ENCODE measurements around the gene TANC1. TPM values are rescaled to one million over a fixed set of nuclear protein-coding genes. Genes with fewer than 3 reads are reported as not detected.
A peak's percentile ranks its signal among the peaks of the same experiment; 100 is the strongest.

TANC1 gene
- total RNA-seq, 2 donors from 2014 or later, result 51.8 to 58.9 TPM

DNA sequence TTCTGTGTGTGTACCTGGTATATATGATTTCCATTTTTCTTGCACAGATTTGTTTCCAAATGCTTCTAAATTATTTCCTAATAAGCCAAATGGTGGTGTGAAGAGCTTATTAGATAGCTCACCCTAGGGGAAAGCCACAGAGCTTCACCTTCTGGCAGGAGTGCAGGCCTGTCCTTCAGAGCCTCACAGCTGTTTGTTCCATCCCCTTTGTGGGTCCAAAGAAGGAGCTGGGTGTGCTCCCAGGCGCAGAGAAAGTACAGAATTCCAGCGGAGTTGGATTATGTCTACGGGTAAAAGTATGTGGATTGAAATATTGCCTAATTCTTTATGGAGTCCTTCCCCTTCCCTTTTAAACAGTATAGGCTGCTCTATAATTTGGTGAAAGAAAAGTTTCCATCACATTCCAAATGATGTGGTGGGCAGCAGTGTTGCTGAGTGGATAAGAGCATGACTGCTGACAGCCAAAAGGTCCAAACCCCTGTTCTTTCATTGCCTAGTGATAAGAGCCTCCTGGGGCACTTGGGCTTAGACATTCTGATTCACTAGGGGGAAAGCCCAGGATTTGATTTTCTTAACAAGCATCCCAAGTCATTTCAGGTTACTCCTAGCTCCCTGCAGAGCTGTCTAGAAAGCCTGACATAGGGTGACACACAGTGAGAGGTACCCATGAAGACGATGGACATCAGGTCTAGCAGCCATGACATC, 231.5 kb downstream of the TANC1 start:
- TF ChIP-seq, protein P1, sequence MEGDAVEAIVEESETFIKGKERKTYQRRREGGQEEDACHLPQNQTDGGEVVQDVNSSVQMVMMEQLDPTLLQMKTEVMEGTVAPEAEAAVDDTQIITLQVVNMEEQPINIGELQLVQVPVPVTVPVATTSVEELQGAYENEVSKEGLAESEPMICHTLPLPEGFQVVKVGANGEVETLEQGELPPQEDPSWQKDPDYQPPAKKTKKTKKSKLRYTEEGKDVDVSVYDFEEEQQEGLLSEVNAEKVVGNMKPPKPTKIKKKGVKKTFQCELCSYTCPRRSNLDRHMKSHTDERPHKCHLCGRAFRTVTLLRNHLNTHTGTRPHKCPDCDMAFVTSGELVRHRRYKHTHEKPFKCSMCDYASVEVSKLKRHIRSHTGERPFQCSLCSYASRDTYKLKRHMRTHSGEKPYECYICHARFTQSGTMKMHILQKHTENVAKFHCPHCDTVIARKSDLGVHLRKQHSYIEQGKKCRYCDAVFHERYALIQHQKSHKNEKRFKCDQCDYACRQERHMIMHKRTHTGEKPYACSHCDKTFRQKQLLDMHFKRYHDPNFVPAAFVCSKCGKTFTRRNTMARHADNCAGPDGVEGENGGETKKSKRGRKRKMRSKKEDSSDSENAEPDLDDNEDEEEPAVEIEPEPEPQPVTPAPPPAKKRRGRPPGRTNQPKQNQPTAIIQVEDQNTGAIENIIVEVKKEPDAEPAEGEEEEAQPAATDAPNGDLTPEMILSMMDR (IDR thresholded peaks at IDR 0.05), result peak in 1 of 2 donors; percentile 14
- H3K27ac ChIP-seq, result peak overlapping the region; percentile 52 to 73
- peaks cover 36% of the 10 kb centered on the region for H3K36me3 ChIP-seq
- H3K9me3 ChIP-seq, result no peaks in the 10 kb centered on the region
- no peaks in the 10 kb centered on the region for H3K27me3 ChIP-seq
- H3K4me3 ChIP-seq, result no peak overlapping the region
- peaks cover 0 to 69% of the 10 kb centered on the region in 2 donors for H3K4me1 ChIP-seq
- DNase-seq (ENCODE audit: low spot score), result no peak

DNA sequence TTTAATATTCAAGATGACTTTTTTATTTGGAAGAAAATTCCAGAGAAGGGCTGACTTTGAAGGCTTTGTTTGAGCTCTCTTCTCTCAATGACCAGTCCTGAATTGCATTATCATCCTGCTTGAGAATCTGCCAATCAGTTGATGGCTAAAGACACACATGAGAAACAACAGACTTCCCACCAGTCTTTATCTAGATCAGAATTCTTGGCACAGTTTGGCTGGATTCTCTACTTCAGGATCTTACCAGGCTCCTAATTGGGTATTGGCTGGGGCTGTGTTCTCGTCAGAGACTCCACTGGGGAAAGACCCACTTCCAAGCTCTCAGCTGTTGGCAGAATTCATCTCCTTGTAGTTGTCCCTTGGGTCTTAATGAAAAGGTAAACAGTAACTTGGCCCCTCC, 232.1 kb downstream of the TANC1 start:
- no peaks in the 10 kb centered on the region for H3K9me3 ChIP-seq
- H3K4me1 ChIP-seq, result peaks cover 0 to 63% of the 10 kb centered on the region in 2 donors
- H3K27me3 ChIP-seq, result no peaks in the 10 kb centered on the region
- no peak for DNase-seq (ENCODE audit: low spot score)
- H3K4me3 ChIP-seq, result no peak overlapping the region
- TF ChIP-seq, protein P1 (IDR thresholded peaks at IDR 0.05), result no peak
- H3K36me3 ChIP-seq, result peaks cover 36% of the 10 kb centered on the region
- H3K27ac ChIP-seq, result peak overlapping the region; percentile 52 to 73

DNA sequence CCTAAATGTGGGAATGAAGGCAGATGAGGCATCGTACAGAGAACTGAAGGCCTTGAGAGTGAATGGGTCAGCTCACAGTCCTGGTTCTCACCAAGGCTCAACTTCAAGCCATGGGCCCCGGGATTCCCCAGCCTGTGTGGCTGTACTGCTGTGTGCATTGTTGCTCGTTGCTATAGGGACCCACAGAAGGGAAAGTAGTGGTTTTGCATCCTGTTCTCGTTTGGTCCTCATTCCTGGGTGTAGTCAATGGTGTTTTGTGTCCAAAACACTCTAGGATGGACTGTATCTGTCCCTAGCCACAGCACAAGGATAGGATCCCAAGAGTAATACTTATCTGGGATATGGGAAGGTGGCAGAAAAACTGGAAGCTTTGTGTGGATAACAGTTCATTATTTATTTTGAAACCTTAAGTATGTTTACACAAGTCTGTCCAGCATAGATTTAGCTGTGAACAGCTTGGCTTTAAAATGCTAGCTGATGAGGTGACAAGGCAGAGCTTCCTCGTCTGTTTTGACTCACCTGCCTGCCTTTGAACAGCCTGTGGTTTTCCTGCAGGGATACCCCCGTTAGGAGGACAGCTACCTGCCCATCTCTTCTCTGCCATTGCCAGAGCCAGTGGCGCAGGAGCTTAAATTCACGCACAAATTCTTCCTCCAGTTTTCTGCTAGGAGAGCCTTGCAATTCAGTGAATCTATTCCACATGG, 233.1 kb downstream of the TANC1 start:
- Histone ChIP-seq H3K9me3 (no peaks in the 10 kb centered on the region), H3K4me3 (no peak overlapping the region), H3K36me3 (peaks cover 41% of the 10 kb centered on the region), H3K27me3 (no peaks in the 10 kb centered on the region), H3K4me1 (peaks cover 0 to 58% of the 10 kb centered on the region in 2 donors), H3K27ac (peak overlapping the region; percentile 61 to 73)
- TF ChIP-seq, protein P1 (IDR thresholded peaks at IDR 0.05), result no peak
- no peak for DNase-seq (ENCODE audit: low spot score)

DNA sequence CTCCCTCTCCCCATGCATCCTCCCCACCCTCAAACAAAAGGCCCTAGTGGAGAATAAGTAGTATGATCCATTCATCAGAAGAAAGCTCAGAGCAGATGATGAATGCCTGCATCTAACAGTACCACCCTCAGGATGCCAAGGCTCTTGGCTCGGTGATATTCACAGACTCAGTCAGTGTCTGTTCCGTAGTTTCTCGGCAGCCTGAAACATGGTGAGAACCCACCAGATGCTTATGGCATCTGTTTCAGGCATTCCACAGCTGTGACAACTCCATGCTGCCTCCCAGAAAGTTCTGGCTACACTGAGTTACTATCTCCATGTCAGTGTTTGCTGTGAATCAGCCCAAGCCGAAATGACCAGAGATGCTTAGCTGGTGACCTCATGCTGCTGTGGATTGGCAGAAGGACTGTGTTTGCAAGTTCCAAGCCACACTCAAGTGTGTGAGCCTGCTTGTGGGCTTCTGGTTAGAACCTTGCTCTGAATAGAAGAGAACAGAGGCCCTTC, 234.2 kb downstream of the TANC1 start:
- peaks cover 31% of the 10 kb centered on the region for H3K36me3 ChIP-seq
- H3K4me3 ChIP-seq, result no peak overlapping the region
- peaks cover 0 to 59% of the 10 kb centered on the region in 2 donors for H3K4me1 ChIP-seq
- peak; percentile 90 for DNase-seq (ENCODE audit: low spot score)
- H3K27ac ChIP-seq, result peak overlapping the region; percentile 61 to 73
- TF ChIP-seq, protein P1 (IDR thresholded peaks at IDR 0.05), result no peak
- H3K9me3 ChIP-seq, result no peaks in the 10 kb centered on the region
- H3K27me3 ChIP-seq, result no peaks in the 10 kb centered on the region

DNA sequence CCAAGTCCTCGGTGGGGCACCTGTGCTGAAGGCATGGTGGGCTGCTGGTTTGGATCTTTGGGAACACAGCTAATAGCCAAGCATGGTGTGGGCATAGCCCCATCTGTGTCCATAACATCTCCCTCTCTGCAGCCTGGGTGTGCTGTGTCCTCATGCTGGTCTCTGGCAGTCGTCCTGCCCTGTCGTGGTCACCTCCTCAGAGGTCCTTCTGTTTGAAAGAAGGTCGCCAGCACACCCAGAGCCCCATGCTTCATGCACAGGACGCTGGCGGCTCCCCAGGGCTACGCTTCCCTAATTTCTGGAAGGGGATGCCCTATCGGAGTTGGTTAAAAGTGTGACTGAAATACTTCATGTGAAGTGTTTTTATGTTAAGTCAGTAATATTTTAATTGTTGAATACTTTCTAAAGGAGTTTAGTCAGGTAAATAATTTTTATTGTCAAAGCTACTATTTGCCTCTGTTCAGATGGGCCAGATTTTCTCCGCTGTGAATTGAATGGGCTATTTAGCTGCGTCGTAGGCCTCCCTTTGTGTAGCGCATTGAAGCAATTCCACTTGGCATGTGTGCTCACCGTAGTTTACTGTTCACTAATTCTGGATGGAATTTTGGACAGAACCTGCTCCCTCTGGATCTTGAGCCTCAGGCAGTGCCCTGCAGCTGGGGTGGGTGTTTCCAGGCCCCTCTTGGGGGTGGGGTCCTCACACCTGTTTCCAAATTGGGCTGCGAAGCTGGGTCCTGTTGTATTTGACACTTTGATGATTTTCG, 236.1 kb downstream of the TANC1 start:
- Histone ChIP-seq H3K4me1 (peaks cover 0 to 56% of the 10 kb centered on the region in 2 donors), H3K9me3 (no peaks in the 10 kb centered on the region), H3K4me3 (no peak overlapping the region), H3K27me3 (no peaks in the 10 kb centered on the region), H3K36me3 (peaks cover 20% of the 10 kb centered on the region), H3K27ac (no peak overlapping the region)
- TF ChIP-seq, protein P1 (IDR thresholded peaks at IDR 0.05), result no peak
- no peak for DNase-seq (ENCODE audit: low spot score)

All from right atrium auricular region (tissue), 2 donors.